HCT116 (cell line): ENCODE results near the gene DAPK2. TPM values are rescaled to one million over a fixed set of nuclear protein-coding genes. Genes with fewer than 3 reads are reported as not detected.

Experiments
- ATAC-seq: fragments of 200-7000 bp; cut with Tn5 transposase; 2 replicates; pipeline ENCODE4 v1.9.1; 2020; ENCODE audit warnings: mild to moderate bottlenecking, moderate library complexity
- BruUV-seq: library from RNA; stranded (reverse); fragments of 400-500 nt; replicated peaks from 2 replicates; lab custom pipeline; 2021; lab: Mats Ljungman, UMichigan
- CTCF ChIA-PET: fragments of 300-600 bp; sonication (Branson Sonifier 250); formaldehyde crosslinking; loops from one replicate; lab custom pipeline; 2021; ENCODE audit warnings: antibody characterized with exemption; lab: Charles Lee
- POLR2A ChIA-PET: fragments of 300-600, 350-600 bp; sonication (Branson Sonifier 250); formaldehyde crosslinking; loops from one replicate; lab custom pipeline; 2021; ENCODE audit warnings: antibody characterized with exemption; lab: Charles Lee
- RAD21 ChIA-PET, 2 experiments: fragments of 300-600 bp; sonication (Branson Sonifier 250); formaldehyde crosslinking; loops; one replicate each; lab custom pipeline; 2023; ENCODE audit warnings: low total read pairs in 2 of 2; ENCODE audit not compliant: uncharacterized antibody in 2 of 2, unreplicated experiment in 2 of 2, low non-redundant PET in 1 of 2; lab: Charles Lee
- DNase-seq: peaks from one replicate; pipeline ENCODE4 v3.0.0-alpha.2; 2010; ENCODE audit warnings: low read depth, low spot score
- H2AFZ ChIP-seq: fragments of 200-600 bp; shearing (Covaris generic), sonication (generic); 2 replicates; pipeline ENCODE4 v1.6.1; 2017; ENCODE audit warnings: low read depth, mixed run types, mixed read lengths, antibody characterized with exemption, low read length; ENCODE audit not compliant: poor library complexity, severe bottlenecking
- H3K27ac ChIP-seq: 2 replicates; pipeline ENCODE4 v1.5.1; 2012; ENCODE audit warnings: low read depth, low read length
- H3K27me3 ChIP-seq: fragments of 200-600 bp; sonication (generic); 2 replicates; pipeline ENCODE4 v1.6.1; 2016; ENCODE audit warnings: mixed run types, low read length, mixed read lengths; ENCODE audit not compliant: insufficient read depth
- H3K36me3 ChIP-seq, 2 experiments: fragments of 200-500 bp in 1 of 2; fragments of 200-600 bp in 1 of 2; sonication (Bioruptor generic) in 1 of 2; sonication (generic) in 1 of 2; 2 replicates each; pipeline versions ENCODE4 v1.5.1 to v1.6.1; 2014 to 2016; ENCODE audit warnings: low read length in 2 of 2, inconsistent platforms in 1 of 2, mixed read lengths in 1 of 2, mixed run types in 1 of 2; ENCODE audit not compliant: insufficient read depth in 2 of 2, control insufficient read depth in 1 of 2
- H3K4me1 ChIP-seq, 2 experiments: fragments of 200-600 bp in 1 of 2; sonication (generic) in 1 of 2; 2 replicates each; pipeline versions ENCODE4 v1.5.1 to v1.6.1; 2012 to 2017; ENCODE audit warnings: low read length in 2 of 2, inconsistent platforms in 1 of 2, mild to moderate bottlenecking in 1 of 2, mixed read lengths in 1 of 2, mixed run types in 1 of 2, moderate library complexity in 1 of 2; ENCODE audit not compliant: insufficient read depth in 2 of 2, control insufficient read depth in 1 of 2
- H3K4me2 ChIP-seq: fragments of 200-600 bp; sonication (generic); 2 replicates; pipeline ENCODE4 v1.6.1; 2017; ENCODE audit warnings: mixed run types, low read length, mixed read lengths
- H3K4me3 ChIP-seq, 2 experiments: fragments of 200-600 bp in 1 of 2; sonication (generic) in 1 of 2; replicated peaks in 1 of 2; 2 replicates each; pipeline ENCODE4 v1.5.1; 2011 to 2016; ENCODE audit warnings: low read length in 2 of 2, control low read depth in 1 of 2, low read depth in 1 of 2, mild to moderate bottlenecking in 1 of 2, mixed read lengths in 1 of 2, mixed run types in 1 of 2
- H3K79me2 ChIP-seq: fragments of 200-600 bp; sonication (generic); 2 replicates; pipeline ENCODE4 v1.6.1; 2017; ENCODE audit warnings: mild to moderate bottlenecking, mixed run types, low read length, moderate library complexity, mixed read lengths; ENCODE audit not compliant: insufficient read depth
- H3K9ac ChIP-seq: fragments of 200-600 bp; sonication (generic); 2 replicates; pipeline ENCODE4 v1.6.1; 2016; ENCODE audit warnings: low read length, mixed read lengths
- H3K9me2 ChIP-seq: fragments of 200-600 bp; sonication (generic), shearing (Covaris generic); 2 replicates; pipeline ENCODE4 v1.6.1; 2017; ENCODE audit warnings: mixed run types, mild to moderate bottlenecking, moderate library complexity; ENCODE audit not compliant: insufficient read depth
- H3K9me3 ChIP-seq, 2 experiments: fragments of 200-500 bp in 1 of 2; fragments of 200-600 bp in 1 of 2; sonication (Bioruptor generic) in 1 of 2; sonication (generic) in 1 of 2; 2 replicates each; pipeline ENCODE4 v1.6.1; 2014 to 2017; ENCODE audit warnings: low read length in 2 of 2, mixed read lengths in 2 of 2, inconsistent platforms in 1 of 2, low read depth in 1 of 2, mild to moderate bottlenecking in 1 of 2, mixed run types in 1 of 2, moderate library complexity in 1 of 2; ENCODE audit not compliant: control insufficient read depth in 1 of 2, insufficient read depth in 1 of 2
- H4K20me1 ChIP-seq: fragments of 200-600 bp; sonication (generic), shearing (Covaris generic); 2 replicates; pipeline ENCODE4 v1.6.1; 2017; ENCODE audit warnings: mixed run types, mild to moderate bottlenecking, moderate library complexity; ENCODE audit not compliant: insufficient read depth
- CEBPB ChIP-seq: IDR thresholded peaks from 2 replicates; pipeline ENCODE4 v1.6.1; 2012; ENCODE audit warnings: low read depth
- EGR1 ChIP-seq: IDR thresholded peaks from 2 replicates; pipeline ENCODE4 v1.6.1; 2012; ENCODE audit warnings: low read depth
- FOSL1 ChIP-seq: IDR thresholded peaks from 2 replicates; pipeline ENCODE4 v1.6.1; 2012; ENCODE audit warnings: low read depth
- POLR2AphosphoS5 ChIP-seq: IDR thresholded peaks from 2 replicates; pipeline ENCODE4 v1.6.1; 2011; ENCODE audit warnings: mild to moderate bottlenecking, low read depth, low read length, moderate library complexity
- SP1 ChIP-seq: IDR thresholded peaks from 2 replicates; pipeline ENCODE4 v1.6.1; 2012; ENCODE audit warnings: low read depth
- SRF ChIP-seq: IDR thresholded peaks from 2 replicates; pipeline ENCODE4 v1.6.1; 2012; ENCODE audit warnings: low read depth
- TCF7L2 ChIP-seq: IDR thresholded peaks from 2 replicates; pipeline ENCODE4 v1.7.0; 2011; ENCODE audit warnings: borderline replicate concordance, inconsistent platforms; ENCODE audit not compliant: insufficient read depth, insufficient read length; ENCODE audit errors: extremely low read depth
- ZFX ChIP-seq: fragments of 450-650 bp; IDR thresholded peaks from 2 replicates; pipeline ENCODE4 v1.6.1; 2017
- ZNF274 ChIP-seq: fragments of 200-500 bp; sonication (Bioruptor generic); IDR thresholded peaks from 2 replicates; pipeline ENCODE4 v1.6.1; 2014; ENCODE audit warnings: mild to moderate bottlenecking, low read depth, low read length, inconsistent platforms
- intact Hi-C: fragments of 100-400 bp; cut with micrococcal nuclease; formaldehyde crosslinking; loops from 2 replicates; pipeline ENCODE4 v1.10.0; 2022
- total RNA-seq: library from RNA; stranded (reverse); gene quantifications from one replicate; pipeline ENCODE4 v1.2.1, GENCODE V29; 2021; ENCODE audit not compliant: unreplicated experiment
- TF ChIP-seq, protein P1 (sequence below): IDR thresholded peaks from 2 replicates; pipeline ENCODE4 v1.6.1; 2012
- TF ChIP-seq, protein P2 (sequence below), 3 experiments: fragments of 200-600 bp in 1 of 3; sonication (generic) in 1 of 3; IDR thresholded peaks in 2 of 3; conservative IDR thresholded peaks in 1 of 3; 2 replicates each; pipeline ENCODE4 v1.5.1; 2012 to 2017; ENCODE audit warnings: low read depth in 2 of 3, low read length in 2 of 3, antibody characterized with exemption in 1 of 3, borderline replicate concordance in 1 of 3, control low read depth in 1 of 3, mild to moderate bottlenecking in 1 of 3, mixed read lengths in 1 of 3, mixed run types in 1 of 3, moderate library complexity in 1 of 3; ENCODE audit not compliant: insufficient read depth in 1 of 3
- TF ChIP-seq, protein P3 (sequence below): IDR thresholded peaks from 2 replicates; pipeline ENCODE4 v1.6.1; 2012

Gene DAPK2
- total RNA-seq, 1 experiment from 2014 or later, result 4.8 TPM

DNA sequence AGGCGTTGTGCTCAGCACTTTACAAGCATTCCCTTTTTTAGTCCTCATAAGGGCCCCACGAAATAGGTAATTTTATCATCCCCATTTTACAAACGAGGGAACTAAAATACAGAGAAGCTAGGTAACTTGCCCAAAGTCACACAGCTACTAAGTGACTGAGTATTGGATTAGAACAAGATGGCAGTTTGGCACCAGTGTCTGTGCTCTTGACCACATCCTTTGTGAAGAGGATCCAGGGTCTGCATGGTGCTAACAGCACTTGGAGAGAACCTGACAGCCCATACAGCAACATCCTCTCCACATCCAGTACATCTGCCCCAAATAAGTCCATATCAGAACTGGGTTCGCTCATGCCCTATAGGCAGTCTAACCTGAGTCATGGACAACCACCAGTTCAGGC lies 21.8 kb upstream of the DAPK2 start:
- intact Hi-C loops, result loop anchor here (2.0 to 5.0 kb wide), 2 partner anchors 236 to 779 kb away; partner anchors contain the start of gene HERC1
- no peak overlapping the region for H3K4me3 ChIP-seq
- H3K9ac ChIP-seq, result no peak overlapping the region
- H4K20me1 ChIP-seq, result no peaks in the 10 kb centered on the region
- RAD21 ChIA-PET, result interaction anchor here (1.4 to 1.5 kb wide), 2 partner anchors 316 to 458 kb away, joined by 4 to 14 read pairs; no protein-coding TSS in a partner anchor
- POLR2A ChIA-PET, result interaction anchor here (1.2 kb wide), 1 partner anchor 458 kb away, joined by 3 read pairs; no protein-coding TSS in a partner anchor
- H3K9me3 ChIP-seq, result no peaks in the 10 kb centered on the region
- ATAC-seq (no peak), DNase-seq (no peak)
- TF ChIP-seq CEBPB (no peak), SP1 (no peak), POLR2AphosphoS5 (no peak), ZNF274 (no peak), EGR1 (no peak), SRF (no peak), ZFX (no peak), FOSL1 (no peak), TCF7L2 (no peak)
- TF ChIP-seq, protein P1, sequence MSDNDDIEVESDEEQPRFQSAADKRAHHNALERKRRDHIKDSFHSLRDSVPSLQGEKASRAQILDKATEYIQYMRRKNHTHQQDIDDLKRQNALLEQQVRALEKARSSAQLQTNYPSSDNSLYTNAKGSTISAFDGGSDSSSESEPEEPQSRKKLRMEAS, result no peak
- TF ChIP-seq, protein P2, sequence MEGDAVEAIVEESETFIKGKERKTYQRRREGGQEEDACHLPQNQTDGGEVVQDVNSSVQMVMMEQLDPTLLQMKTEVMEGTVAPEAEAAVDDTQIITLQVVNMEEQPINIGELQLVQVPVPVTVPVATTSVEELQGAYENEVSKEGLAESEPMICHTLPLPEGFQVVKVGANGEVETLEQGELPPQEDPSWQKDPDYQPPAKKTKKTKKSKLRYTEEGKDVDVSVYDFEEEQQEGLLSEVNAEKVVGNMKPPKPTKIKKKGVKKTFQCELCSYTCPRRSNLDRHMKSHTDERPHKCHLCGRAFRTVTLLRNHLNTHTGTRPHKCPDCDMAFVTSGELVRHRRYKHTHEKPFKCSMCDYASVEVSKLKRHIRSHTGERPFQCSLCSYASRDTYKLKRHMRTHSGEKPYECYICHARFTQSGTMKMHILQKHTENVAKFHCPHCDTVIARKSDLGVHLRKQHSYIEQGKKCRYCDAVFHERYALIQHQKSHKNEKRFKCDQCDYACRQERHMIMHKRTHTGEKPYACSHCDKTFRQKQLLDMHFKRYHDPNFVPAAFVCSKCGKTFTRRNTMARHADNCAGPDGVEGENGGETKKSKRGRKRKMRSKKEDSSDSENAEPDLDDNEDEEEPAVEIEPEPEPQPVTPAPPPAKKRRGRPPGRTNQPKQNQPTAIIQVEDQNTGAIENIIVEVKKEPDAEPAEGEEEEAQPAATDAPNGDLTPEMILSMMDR (IDR thresholded peaks at IDR 0.05 in 2 of 3, conservative IDR thresholded peaks at IDR 0.05 in 1 of 3; ENCODE audit: borderline replicate concordance in 1 of 3, insufficient read depth in 1 of 3, low read depth in 2 of 3, low read length in 2 of 3), result no peak
- TF ChIP-seq, protein P3, sequence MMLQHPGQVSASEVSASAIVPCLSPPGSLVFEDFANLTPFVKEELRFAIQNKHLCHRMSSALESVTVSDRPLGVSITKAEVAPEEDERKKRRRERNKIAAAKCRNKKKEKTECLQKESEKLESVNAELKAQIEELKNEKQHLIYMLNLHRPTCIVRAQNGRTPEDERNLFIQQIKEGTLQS, result no peak
- TF ChIP-seq, all 23 proteins: peak for 0
- CTCF ChIA-PET, result interaction anchor here (1.9 to 5.7 kb wide), 4 partner anchors 315 to 601 kb away, joined by 11 to 69 read pairs (median 31); no protein-coding TSS in a partner anchor
- H3K4me1 ChIP-seq, result peaks cover 0 to 23% of the 10 kb centered on the region in 2 experiments; a peak in 1 of 4 replicates
- H3K4me2 ChIP-seq, result no peak overlapping the region
- no peaks in the 10 kb centered on the region for H3K9me2 ChIP-seq
- H3K27ac ChIP-seq, result no peak overlapping the region
- no peak overlapping the region for H2AFZ ChIP-seq
- H3K36me3 ChIP-seq, result peaks cover 2 to 17% of the 10 kb centered on the region in 2 experiments; a peak in 2 of 4 replicates
- no TSS peak for BruUV-seq
- no peaks in the 10 kb centered on the region for H3K27me3 ChIP-seq
- no peaks in the 10 kb centered on the region for H3K79me2 ChIP-seq
